T-helper 17 cell (primary cell): ENCODE results near the gene ZFR2. TPM values are rescaled to one million over a fixed set of nuclear protein-coding genes. Genes with fewer than 3 reads are reported as not detected.

Experiments used
- ATAC-seq: fragments of 150-1000 bp; cut with Tn5 transposase; 2 replicates; pipeline ENCODE4 v1.10.0; 2021; ENCODE audit warnings: mild to moderate bottlenecking, moderate library complexity
- DNase-seq, 3 donors: peaks; one replicate each; pipeline versions ENCODE4 v3.0.0 to v3.0.0-alpha.2; 2020 to 2021
- H3K9me3 ChIP-seq: one replicate; pipeline ENCODE4 v1.7.0; 2013; ENCODE audit warnings: low read length, mild to moderate bottlenecking; ENCODE audit not compliant: control insufficient read depth, poor library complexity, severe bottlenecking
- H3K27ac Mint-ChIP-seq: one replicate; pipeline ENCODE4 v1.8.0; 2022; ENCODE audit warnings: mild to moderate bottlenecking, moderate library complexity, mixed read lengths
- H3K27me3 Mint-ChIP-seq: one replicate; pipeline ENCODE4 v1.8.0; 2022; ENCODE audit warnings: mixed read lengths
- H3K36me3 Mint-ChIP-seq: one replicate; pipeline ENCODE4 v1.8.0; 2022; ENCODE audit warnings: low read depth, mixed read lengths
- H3K4me1 Mint-ChIP-seq: one replicate; pipeline ENCODE4 v1.8.0; 2022; ENCODE audit warnings: mild to moderate bottlenecking, mixed read lengths
- H3K4me3 Mint-ChIP-seq: one replicate; pipeline ENCODE4 v1.8.0; 2022; ENCODE audit warnings: mild to moderate bottlenecking, moderate library complexity, mixed read lengths
- total RNA-seq, 4 donors: library from RNA in 2 of 4; stranded (reverse) in 2 of 4; gene quantifications; one replicate each; pipeline ENCODE4 v1.2.3 and lab custom pipeline; 2022 to 2026

ZFR2 gene
- total RNA-seq, 2 donors from 2014 or later: 1.2 to 1.3 TPM

DNA sequence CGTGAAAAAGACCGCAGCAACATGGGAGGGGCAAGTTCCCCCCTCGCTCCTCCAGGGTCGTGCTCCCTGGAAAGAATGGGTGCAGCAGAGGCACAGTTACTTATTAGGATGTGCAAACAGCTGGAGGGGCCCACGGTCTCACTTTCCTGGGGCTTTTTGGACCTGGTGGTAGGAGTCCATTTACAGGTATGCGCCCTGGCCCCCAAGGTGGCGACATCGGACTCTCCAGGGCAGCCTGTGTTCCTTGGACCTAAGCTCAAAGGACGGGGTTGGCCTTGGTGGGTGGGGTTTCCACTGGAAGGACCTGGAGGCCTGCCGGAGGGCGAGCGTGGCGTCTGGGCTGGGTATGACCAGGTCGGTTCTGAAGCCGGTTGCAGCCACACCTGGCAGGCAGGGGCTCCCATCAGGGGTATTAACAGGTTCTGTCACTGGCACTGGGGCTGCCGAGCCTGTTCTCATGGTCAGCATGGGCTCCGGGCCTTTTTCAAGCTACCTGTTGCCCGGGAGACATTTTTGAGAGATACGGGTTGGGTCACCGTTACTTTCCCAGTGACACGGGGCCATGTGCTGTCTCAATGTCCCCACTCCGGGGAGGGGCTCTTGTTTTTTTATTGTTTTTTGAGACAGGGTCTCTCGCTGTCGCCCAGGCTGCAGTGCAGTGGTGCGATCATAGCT, 5.9 kb downstream of the ZFR2 start:
- H3K4me1 Mint-ChIP-seq: no peaks in the 10 kb centered on the region
- H3K36me3 Mint-ChIP-seq: peaks cover 3% of the 10 kb centered on the region
- ATAC-seq (no peak), DNase-seq (no peak)
- H3K27me3 Mint-ChIP-seq: peaks cover 19% of the 10 kb centered on the region
- no peak overlapping the region for H3K27ac Mint-ChIP-seq
- no peaks in the 10 kb centered on the region for H3K9me3 ChIP-seq
- no peak overlapping the region for H3K4me3 Mint-ChIP-seq

DNA sequence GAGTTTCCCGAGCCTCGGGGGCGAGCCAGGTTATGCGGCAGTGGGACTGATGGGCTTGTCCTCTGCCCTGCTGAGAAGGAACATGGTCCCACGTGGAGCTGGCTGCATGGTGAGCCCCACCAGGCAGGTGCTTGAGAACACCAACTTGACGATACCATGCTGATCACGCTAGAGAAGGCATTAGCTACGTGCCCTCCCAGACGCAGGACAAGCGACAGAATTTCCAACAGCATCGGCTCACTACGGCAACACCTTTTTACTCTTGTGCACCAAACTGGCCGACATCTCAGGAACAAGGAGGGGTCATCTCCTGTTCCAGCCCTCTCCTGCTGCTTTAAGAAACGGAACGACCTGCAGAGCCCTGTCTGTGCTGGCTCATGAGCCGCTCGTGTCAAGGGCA, 8.3 kb downstream of the ZFR2 start:
- no peaks in the 10 kb centered on the region for H3K4me1 Mint-ChIP-seq

DNA sequence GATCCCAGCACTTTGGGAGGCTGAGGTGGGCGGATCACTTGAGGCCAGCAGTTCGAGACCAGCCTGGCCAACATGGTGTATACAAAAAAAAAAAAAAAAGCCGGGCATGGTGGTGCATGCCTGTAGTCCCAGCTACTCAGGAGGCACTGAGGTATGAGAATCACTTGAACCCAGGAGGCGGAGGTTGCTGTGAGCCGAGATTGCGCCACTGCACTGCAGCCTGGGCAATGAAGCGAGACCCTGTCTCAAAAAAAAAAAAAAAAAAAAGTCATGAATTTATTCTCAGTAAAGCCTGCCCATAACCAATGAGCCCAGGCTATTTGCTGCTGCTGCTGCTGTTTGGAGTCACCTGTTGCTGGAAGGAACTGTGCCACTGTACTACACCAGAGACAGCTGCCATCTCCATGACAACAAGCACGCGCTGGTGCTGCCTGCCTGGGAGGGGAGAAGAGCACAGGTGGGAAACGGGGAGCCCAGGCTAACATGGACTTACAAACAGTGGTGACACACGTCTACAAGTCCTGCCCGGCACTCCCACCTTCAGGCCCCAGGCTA, 11.3 kb downstream of the ZFR2 start:
- Mint-ChIP-seq H3K27ac (no peak overlapping the region), H3K4me1 (no peaks in the 10 kb centered on the region), H3K4me3 (no peak overlapping the region), H3K36me3 (no peaks in the 10 kb centered on the region), H3K27me3 (no peaks in the 10 kb centered on the region)
- DNase-seq: no peak
- H3K9me3 ChIP-seq: no peaks in the 10 kb centered on the region
- ATAC-seq: peak; percentile 61

More for the DNA sequence above, 8.3 kb downstream of the ZFR2 start:
- Mint-ChIP-seq H3K36me3 (no peaks in the 10 kb centered on the region), H3K27ac (no peak overlapping the region), H3K4me3 (no peak overlapping the region), H3K27me3 (no peaks in the 10 kb centered on the region)
- no peaks in the 10 kb centered on the region for H3K9me3 ChIP-seq
- no peak for ATAC-seq
- DNase-seq: no peak

- Mint-ChIP-seq H3K4me1 (no peaks in the 10 kb centered on the region), H3K36me3 (peaks cover 2% of the 10 kb centered on the region), H3K27me3 (no peaks in the 10 kb centered on the region), H3K4me3 (no peak overlapping the region), H3K27ac (no peak overlapping the region)
- H3K9me3 ChIP-seq: no peaks in the 10 kb centered on the region
- ATAC-seq (no peak), DNase-seq (no peak)
Observed at GRCh38 chr19:3855320-3855719, 13.5 kb downstream of the ZFR2 start.

GRCh38 chr19:3852614-3853254, 16.1 kb downstream of the ZFR2 start:
- no peak overlapping the region for H3K4me3 Mint-ChIP-seq
- peaks cover 3% of the 10 kb centered on the region for H3K27me3 Mint-ChIP-seq
- H3K9me3 ChIP-seq: no peaks in the 10 kb centered on the region
- ATAC-seq (peak; percentile 48), DNase-seq (peak in 1 of 3 donors; percentile 22)
- H3K4me1 Mint-ChIP-seq: no peaks in the 10 kb centered on the region
- H3K36me3 Mint-ChIP-seq: peaks cover 2% of the 10 kb centered on the region
- no peak overlapping the region for H3K27ac Mint-ChIP-seq

- no peak for DNase-seq
- Mint-ChIP-seq H3K27me3 (peaks cover 6% of the 10 kb centered on the region), H3K27ac (no peak overlapping the region), H3K4me3 (no peak overlapping the region), H3K4me1 (no peaks in the 10 kb centered on the region), H3K36me3 (peaks cover 2% of the 10 kb centered on the region)
- no peak for ATAC-seq
- no peaks in the 10 kb centered on the region for H3K9me3 ChIP-seq
Observed at GRCh38 chr19:3852177-3852511, 16.7 kb downstream of the ZFR2 start.

DNA sequence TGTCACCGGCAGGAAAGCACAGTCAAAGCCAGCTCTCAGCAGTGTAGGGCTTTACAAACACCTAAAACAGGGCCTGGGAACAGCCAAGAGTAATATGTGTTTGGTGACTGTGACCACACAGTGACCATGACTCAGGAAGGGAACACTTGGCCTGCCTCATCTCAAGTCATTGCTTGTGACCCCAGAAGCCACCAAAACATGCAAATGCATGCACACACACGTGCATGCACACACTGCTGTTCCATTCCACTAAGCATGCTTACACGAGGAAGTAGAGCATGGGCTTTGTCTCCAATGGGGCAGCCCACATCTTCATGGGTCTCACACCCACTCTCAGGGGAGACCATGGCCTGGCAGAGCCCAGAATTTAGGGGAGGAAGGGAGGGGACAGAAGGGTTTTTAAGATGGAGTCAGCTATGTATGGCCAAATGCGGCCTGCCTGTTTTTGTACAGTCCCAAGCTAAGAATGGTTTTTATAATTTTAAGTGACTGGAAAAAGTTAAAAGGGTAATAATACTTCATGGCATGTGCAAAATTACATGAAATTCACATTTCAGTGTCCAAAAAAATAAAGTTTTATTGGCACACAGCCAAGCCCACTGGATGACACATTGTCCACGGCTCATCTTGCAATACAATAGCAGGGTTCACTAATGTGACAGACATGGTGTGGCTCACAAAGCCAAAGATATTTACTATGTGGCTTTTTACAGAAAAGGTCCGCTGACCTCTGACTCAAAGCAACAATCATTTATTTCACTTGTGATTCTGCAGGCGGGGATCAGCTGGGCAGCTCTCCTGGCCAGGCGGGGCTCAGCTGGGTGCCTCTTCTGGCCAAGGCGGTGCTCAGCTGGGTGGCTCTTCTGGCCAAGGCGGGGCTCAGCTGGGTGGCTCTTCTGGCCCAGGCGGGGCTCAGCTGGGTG, 17.3 kb downstream of the ZFR2 start:
- no peaks in the 10 kb centered on the region for H3K9me3 ChIP-seq
- H3K4me3 Mint-ChIP-seq: no peak overlapping the region
- no peaks in the 10 kb centered on the region for H3K4me1 Mint-ChIP-seq
- peaks cover 11% of the 10 kb centered on the region for H3K27me3 Mint-ChIP-seq
- no peak for DNase-seq
- ATAC-seq: no peak
- no peak overlapping the region for H3K27ac Mint-ChIP-seq
- H3K36me3 Mint-ChIP-seq: peaks cover 2% of the 10 kb centered on the region

DNA sequence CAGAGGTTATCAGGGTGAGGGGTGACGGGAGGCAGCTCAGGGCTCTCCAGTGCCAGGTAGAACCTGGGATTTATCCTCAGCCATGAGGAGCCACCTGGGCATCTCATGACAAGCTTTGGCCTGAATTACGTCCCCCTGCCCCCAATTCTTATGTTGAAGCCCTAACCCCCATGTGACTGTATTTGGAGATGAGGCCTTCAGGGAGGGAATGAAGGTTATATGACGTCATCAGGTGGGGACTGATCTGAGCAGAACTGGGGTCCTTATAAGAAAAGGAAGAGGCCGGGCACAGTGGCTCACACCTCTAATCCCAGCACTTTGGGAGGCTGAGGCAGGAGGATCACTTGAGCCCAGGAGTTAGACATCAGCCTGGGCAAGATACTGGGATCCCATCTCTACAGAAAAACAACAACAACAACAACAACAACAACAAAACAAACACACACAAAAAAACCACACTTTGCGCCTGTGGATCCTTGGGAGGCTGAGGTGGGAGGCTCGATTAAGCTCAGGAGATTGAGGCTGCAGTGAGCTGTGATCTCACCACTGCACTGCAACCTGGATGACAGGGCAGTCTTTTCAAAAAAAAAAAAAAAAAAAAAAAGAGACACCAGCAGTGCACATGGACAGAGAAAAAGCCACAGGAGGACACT, 18.4 kb downstream of the ZFR2 start:
- Mint-ChIP-seq H3K4me1 (no peaks in the 10 kb centered on the region), H3K4me3 (no peak overlapping the region), H3K36me3 (peaks cover 2% of the 10 kb centered on the region), H3K27me3 (peaks cover 11% of the 10 kb centered on the region), H3K27ac (no peak overlapping the region)
- no peak for DNase-seq
- ATAC-seq: no peak
- H3K9me3 ChIP-seq: no peaks in the 10 kb centered on the region

DNA sequence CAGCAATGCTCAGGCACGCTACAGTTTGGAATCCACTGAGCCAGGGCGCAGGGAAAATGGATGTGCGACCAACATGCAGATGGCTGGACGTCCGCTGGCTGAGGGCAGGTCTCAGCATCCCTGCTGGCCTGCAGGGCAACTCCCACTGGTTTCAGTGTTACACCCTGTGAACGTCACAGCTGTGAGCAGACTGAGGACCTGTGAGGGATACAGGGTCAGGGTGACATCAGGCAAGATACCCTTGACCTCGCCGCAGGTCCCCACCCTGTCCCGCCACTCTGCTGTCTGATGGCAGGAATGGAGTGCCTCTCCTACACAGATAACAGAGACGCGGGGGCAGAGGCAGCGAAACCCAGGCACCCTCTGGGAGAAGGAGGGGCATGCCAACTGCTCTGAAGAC, 19.1 kb downstream of the ZFR2 start:
- no peaks in the 10 kb centered on the region for H3K9me3 ChIP-seq
- Mint-ChIP-seq H3K36me3 (peaks cover 2% of the 10 kb centered on the region), H3K4me3 (no peak overlapping the region), H3K27ac (no peak overlapping the region), H3K27me3 (peaks cover 11% of the 10 kb centered on the region), H3K4me1 (no peaks in the 10 kb centered on the region)
- DNase-seq (no peak), ATAC-seq (no peak)

DNA sequence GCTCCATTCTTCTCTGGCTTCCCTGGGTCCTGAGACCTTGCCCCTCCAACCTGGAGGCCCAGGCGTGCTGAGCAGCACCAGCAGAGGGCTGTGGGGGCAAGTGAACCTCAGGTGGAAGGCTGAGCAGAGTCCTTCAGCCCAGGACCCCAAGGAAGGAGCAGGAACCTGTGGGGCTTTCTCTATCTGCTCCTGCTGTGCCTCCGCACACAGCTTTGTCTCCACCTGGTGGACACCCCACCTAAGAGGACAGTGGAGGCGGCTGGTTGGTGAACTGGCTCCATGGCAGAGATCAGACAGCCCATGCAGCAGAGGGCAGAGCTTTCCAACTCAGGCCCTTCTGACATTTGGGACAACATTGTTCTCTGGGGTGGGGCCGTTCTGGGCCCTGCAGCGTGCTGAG, 19.7 kb downstream of the ZFR2 start:
- H3K36me3 Mint-ChIP-seq: peaks cover 2% of the 10 kb centered on the region
- ATAC-seq (peak; percentile 61), DNase-seq (no peak)
- H3K27me3 Mint-ChIP-seq: peaks cover 11% of the 10 kb centered on the region
- no peaks in the 10 kb centered on the region for H3K9me3 ChIP-seq
- H3K4me1 Mint-ChIP-seq: no peaks in the 10 kb centered on the region
- no peak overlapping the region for H3K27ac Mint-ChIP-seq
- no peak overlapping the region for H3K4me3 Mint-ChIP-seq

DNA sequence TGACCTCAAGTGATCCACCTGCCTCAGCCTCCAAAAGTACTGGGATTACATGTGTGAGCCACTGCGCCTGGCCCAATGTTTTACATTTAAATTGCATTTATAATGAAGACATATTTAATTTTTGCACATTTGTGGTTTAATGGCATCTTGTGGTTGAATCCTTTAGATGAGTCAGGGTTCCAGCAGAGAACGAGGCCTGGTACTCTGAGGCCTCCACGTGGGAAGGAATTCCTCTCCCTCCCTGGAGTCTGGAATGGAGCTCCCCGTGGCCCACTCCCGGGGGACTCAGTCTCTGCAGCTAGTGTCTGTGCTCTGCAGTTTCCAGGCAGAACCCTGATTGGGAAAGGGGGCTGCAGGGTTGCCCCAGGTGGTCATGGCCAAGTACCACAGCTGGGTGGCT, 24.2 kb downstream of the ZFR2 start:
- Mint-ChIP-seq H3K27ac (no peak overlapping the region), H3K4me3 (no peak overlapping the region), H3K36me3 (no peaks in the 10 kb centered on the region), H3K4me1 (no peaks in the 10 kb centered on the region), H3K27me3 (peaks cover 11% of the 10 kb centered on the region)
- no peaks in the 10 kb centered on the region for H3K9me3 ChIP-seq
- DNase-seq (no peak), ATAC-seq (no peak)

- Mint-ChIP-seq H3K27ac (no peak overlapping the region), H3K27me3 (peaks cover 10% of the 10 kb centered on the region), H3K4me3 (no peak overlapping the region), H3K4me1 (no peaks in the 10 kb centered on the region), H3K36me3 (no peaks in the 10 kb centered on the region)
- DNase-seq (no peak), ATAC-seq (no peak)
- no peaks in the 10 kb centered on the region for H3K9me3 ChIP-seq
Observed at GRCh38 chr19:3842948-3843347, 25.9 kb downstream of the ZFR2 start.

DNA sequence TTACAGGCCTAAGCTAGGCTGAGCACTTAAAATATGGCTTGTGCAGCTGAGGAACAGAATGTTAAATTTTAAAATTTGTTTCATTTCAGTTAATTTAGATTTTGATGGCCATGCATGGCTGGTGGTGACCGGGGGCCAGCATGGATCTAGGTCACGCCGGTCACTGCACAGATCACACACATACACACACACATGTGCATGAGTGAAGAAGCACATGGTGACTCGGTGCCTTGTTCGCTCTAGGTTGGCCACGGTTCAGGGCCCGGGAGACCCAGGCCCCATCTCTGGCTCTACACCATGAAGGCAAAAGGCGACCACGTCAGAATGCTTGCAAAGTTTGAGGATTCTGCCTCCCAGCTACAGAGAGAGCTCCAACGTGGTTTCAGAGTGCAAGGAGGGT, 28.0 kb downstream of the ZFR2 start:
- Mint-ChIP-seq H3K4me1 (no peaks in the 10 kb centered on the region), H3K36me3 (no peaks in the 10 kb centered on the region), H3K27me3 (no peaks in the 10 kb centered on the region), H3K4me3 (no peak overlapping the region), H3K27ac (no peak overlapping the region)
- no peaks in the 10 kb centered on the region for H3K9me3 ChIP-seq
- ATAC-seq (no peak), DNase-seq (no peak)
